ENCODE measurements around the gene SPATA2L. TPM values are rescaled to one million over a fixed set of nuclear protein-coding genes. Genes with fewer than 3 reads are reported as not detected.

SPATA2L gene
- total RNA-seq, 1 experiment from 2014 or later = 15.3 TPM

DNA sequence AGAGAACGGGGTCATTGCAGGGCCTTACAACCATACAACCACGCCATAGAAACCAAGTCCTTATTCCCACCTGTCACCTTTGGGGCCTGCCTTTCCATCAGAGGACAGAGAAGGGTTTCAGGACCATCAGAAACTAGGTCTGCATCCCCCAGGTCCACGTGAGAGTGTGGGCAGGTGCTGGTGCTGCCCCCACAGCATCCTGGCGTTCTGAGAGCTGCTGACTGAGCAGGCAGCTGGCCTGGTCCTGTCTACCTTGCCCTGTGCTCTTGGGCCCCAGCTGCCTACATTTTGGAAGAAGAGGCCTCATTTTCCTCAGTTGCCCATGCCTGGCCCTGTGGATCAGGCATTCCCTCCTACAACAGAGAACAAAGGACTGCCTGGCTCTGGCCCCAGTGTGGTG, 41.4 kb upstream of the SPATA2L start:
- Histone ChIP-seq H3K4me2 (no peak overlapping the region), H3F3A (ENCODE audit: insufficient read depth, low read depth) (peaks cover 22% of the 10 kb centered on the region), H3K79me2 (ENCODE audit: low read depth) (no peaks in the 10 kb centered on the region), H3K27ac (no peak overlapping the region), H3K4me3 (no peak overlapping the region), H3K27me3 (ENCODE audit: insufficient read depth, low read depth) (no peaks in the 10 kb centered on the region), H3K9me3 (ENCODE audit: insufficient read depth, low read depth) (no peaks in the 10 kb centered on the region), H3K9me2 (ENCODE audit: insufficient read depth) (no peaks in the 10 kb centered on the region), H3K36me3 (ENCODE audit: low read depth) (peaks cover 6% of the 10 kb centered on the region; the same call in 1 of the 2 replicates), H3K4me1 (replicated peaks; ENCODE audit: insufficient read depth) (no peaks in the 10 kb centered on the region), H2AFZ (no peak overlapping the region), H4K20me1 (ENCODE audit: insufficient read depth) (peaks cover 3% of the 10 kb centered on the region; the same call in 1 of the 2 replicates)
- POLR2A ChIA-PET (ENCODE audit: unreplicated experiment) = interaction anchor here (0.6 kb wide), 2 partner anchors 35 to 332 kb away, joined by 3 to 30 read pairs; no protein-coding TSS in a partner anchor
- CTCF ChIA-PET = no interaction called here
- DNase-seq = no peak
- TF ChIP-seq, protein P1, sequence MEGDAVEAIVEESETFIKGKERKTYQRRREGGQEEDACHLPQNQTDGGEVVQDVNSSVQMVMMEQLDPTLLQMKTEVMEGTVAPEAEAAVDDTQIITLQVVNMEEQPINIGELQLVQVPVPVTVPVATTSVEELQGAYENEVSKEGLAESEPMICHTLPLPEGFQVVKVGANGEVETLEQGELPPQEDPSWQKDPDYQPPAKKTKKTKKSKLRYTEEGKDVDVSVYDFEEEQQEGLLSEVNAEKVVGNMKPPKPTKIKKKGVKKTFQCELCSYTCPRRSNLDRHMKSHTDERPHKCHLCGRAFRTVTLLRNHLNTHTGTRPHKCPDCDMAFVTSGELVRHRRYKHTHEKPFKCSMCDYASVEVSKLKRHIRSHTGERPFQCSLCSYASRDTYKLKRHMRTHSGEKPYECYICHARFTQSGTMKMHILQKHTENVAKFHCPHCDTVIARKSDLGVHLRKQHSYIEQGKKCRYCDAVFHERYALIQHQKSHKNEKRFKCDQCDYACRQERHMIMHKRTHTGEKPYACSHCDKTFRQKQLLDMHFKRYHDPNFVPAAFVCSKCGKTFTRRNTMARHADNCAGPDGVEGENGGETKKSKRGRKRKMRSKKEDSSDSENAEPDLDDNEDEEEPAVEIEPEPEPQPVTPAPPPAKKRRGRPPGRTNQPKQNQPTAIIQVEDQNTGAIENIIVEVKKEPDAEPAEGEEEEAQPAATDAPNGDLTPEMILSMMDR (conservative IDR thresholded peaks at IDR 0.05) = no peak
- no peak for TF ChIP-seq EZH2 (IDR thresholded peaks at IDR 0.05; ENCODE audit: low read depth)
- intact Hi-C loops (cut with micrococcal nuclease; ENCODE audit: unreplicated experiment) = no loop called here
- no TSS peak for BruUV-seq (replicated peaks)

DNA sequence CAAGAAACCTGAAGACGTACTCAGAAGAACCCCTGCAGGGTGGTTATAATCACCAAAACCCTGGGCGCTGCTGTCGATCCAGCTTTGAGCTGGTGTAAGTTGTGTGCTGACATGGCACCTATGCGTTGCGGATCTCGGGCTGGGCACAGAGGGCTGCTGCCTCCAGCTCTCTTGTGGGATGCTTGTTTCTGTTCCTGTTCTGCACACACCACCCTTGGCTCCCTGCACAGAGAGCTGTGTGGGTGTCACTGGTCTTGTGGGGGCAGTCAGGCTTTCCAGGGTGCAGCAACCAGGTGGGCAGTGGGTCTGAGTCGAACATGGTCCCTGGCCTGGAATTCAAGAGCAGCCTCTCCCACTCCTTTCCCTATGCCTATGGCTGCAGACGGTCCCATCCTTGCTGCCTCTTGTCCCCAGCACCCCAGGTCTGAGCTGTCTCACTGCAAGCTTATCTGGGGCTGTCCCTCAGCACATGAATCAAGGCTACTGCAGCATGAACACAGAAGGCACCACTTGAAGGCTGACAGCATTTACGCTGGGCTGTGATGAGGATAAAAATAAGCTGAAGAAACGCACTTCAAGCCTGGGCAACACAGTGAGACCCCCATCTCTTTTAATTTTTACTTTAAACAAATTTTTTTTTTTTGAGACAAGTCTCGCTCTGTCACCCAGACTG, 40.0 kb upstream of the SPATA2L start:
- ChIA-PET CTCF (no interaction called here), POLR2A (ENCODE audit: unreplicated experiment) (interaction anchor here (0.5 kb wide), 1 partner anchor 166 kb away, joined by 11 read pairs; no protein-coding TSS in a partner anchor)
- DNase-seq = no peak
- no peaks in the 10 kb centered on the region for H3K9me2 ChIP-seq (ENCODE audit: insufficient read depth)
- peaks cover 22% of the 10 kb centered on the region for H3F3A ChIP-seq (ENCODE audit: insufficient read depth, low read depth)
- TF ChIP-seq, protein P1 (conservative IDR thresholded peaks at IDR 0.05) = no peak
- no peak for TF ChIP-seq EZH2 (IDR thresholded peaks at IDR 0.05; ENCODE audit: low read depth)
- H2AFZ ChIP-seq = no peak overlapping the region
- no peak overlapping the region for H3K27ac ChIP-seq
- no peaks in the 10 kb centered on the region for H3K9me3 ChIP-seq (ENCODE audit: insufficient read depth, low read depth)
- H3K4me1 ChIP-seq (replicated peaks; ENCODE audit: insufficient read depth) = no peaks in the 10 kb centered on the region
- H3K4me3 ChIP-seq = no peak overlapping the region
- no peak overlapping the region for H3K4me2 ChIP-seq
- H3K79me2 ChIP-seq (ENCODE audit: low read depth) = no peaks in the 10 kb centered on the region
- BruUV-seq (replicated peaks) = no TSS peak
- no peaks in the 10 kb centered on the region for H3K27me3 ChIP-seq (ENCODE audit: insufficient read depth, low read depth)
- intact Hi-C loops (cut with micrococcal nuclease; ENCODE audit: unreplicated experiment) = no loop called here
- H3K36me3 ChIP-seq (ENCODE audit: low read depth) = peaks cover 12% of the 10 kb centered on the region; the same call in 1 of the 2 replicates
- peaks cover 11% of the 10 kb centered on the region; the same call in 1 of the 2 replicates for H4K20me1 ChIP-seq (ENCODE audit: insufficient read depth)

DNA sequence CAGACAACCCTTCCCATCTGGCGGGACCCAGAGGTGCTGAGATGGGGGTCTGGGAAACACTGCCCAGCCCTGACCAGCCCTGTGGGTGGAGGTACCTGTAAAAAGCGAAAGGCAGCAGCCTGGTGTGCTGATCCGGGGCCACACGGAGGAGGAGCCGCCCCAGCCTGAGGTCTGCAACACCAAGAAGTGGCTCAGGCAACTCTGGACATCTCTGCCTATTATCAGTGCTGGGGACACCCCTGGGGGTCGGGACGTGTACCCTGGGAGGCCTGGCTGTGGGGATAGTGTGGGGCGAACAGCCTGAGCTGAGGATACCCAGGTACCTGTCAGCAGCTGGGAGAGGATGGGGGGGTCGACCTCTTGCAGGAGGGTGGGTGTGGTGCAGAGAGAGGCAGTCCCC, 37.9 kb upstream of the SPATA2L start:
- ChIA-PET CTCF (no interaction called here), POLR2A (ENCODE audit: unreplicated experiment) (no interaction called here)
- Histone ChIP-seq H3K79me2 (ENCODE audit: low read depth) (no peaks in the 10 kb centered on the region), H2AFZ (no peak overlapping the region), H3F3A (ENCODE audit: insufficient read depth, low read depth) (peaks cover 22% of the 10 kb centered on the region), H3K27ac (no peak overlapping the region), H3K4me2 (no peak overlapping the region), H3K9me3 (ENCODE audit: insufficient read depth, low read depth) (no peaks in the 10 kb centered on the region), H3K36me3 (ENCODE audit: low read depth) (peaks cover 12% of the 10 kb centered on the region; the same call in 1 of the 2 replicates), H3K4me1 (replicated peaks; ENCODE audit: insufficient read depth) (no peaks in the 10 kb centered on the region), H3K4me3 (no peak overlapping the region), H3K27me3 (ENCODE audit: insufficient read depth, low read depth) (no peaks in the 10 kb centered on the region), H3K9me2 (ENCODE audit: insufficient read depth) (no peaks in the 10 kb centered on the region), H4K20me1 (ENCODE audit: insufficient read depth) (peaks cover 11% of the 10 kb centered on the region; the same call in 1 of the 2 replicates)
- TF ChIP-seq, protein P1 (conservative IDR thresholded peaks at IDR 0.05) = no peak
- TF ChIP-seq EZH2 (IDR thresholded peaks at IDR 0.05; ENCODE audit: low read depth) = no peak
- intact Hi-C loops (cut with micrococcal nuclease; ENCODE audit: unreplicated experiment) = no loop called here
- BruUV-seq (replicated peaks) = no TSS peak
- no peak for DNase-seq
